SJSA1 (cell line): ENCODE measurements around the gene CAPS. TPM values are rescaled to one million over a fixed set of nuclear protein-coding genes. Genes with fewer than 3 reads are reported as not detected.
"Not testable (repeated sequence)": the region's sequence is repeated elsewhere in the genome, so short reads cannot be mapped to it uniquely, and the experiment has no call there.

ENCODE experiments used
- DNase-seq, 2 experiments: peaks; one replicate each; pipeline ENCODE4 v3.0.0-alpha.2; 2015 to 2020; ENCODE audit warnings: low spot score in 2 of 2, low read depth in 1 of 2
- H3K27ac ChIP-seq: fragments of 250-450 bp; sonication (Bioruptor Pico); 2 replicates; pipeline ENCODE4 v1.5.1; 2020; ENCODE audit warnings: mild to moderate bottlenecking, moderate library complexity
- H3K27me3 ChIP-seq: fragments of 250-450 bp; sonication (Bioruptor Pico); replicated peaks from 2 replicates; pipeline ENCODE4 v1.5.1; 2020; ENCODE audit warnings: mild to moderate bottlenecking, moderate library complexity
- H3K36me3 ChIP-seq: fragments of 250-450 bp; sonication (Bioruptor Pico); 2 replicates; pipeline ENCODE4 v1.5.1; 2020; ENCODE audit warnings: mild to moderate bottlenecking
- H3K4me1 ChIP-seq: fragments of 250-450 bp; sonication (Bioruptor Pico); replicated peaks from 2 replicates; pipeline ENCODE4 v1.6.1; 2021; ENCODE audit warnings: mild to moderate bottlenecking
- H3K4me3 ChIP-seq: fragments of 250-450 bp; sonication (Bioruptor Pico); 2 replicates; pipeline ENCODE4 v1.5.1; 2020; ENCODE audit warnings: mild to moderate bottlenecking
- H3K9me3 ChIP-seq: fragments of 250-450 bp; sonication (Bioruptor Pico); replicated peaks from 2 replicates; pipeline ENCODE4 v1.5.1; 2020; ENCODE audit warnings: mild to moderate bottlenecking
- total RNA-seq: library from RNA; depleted of rRNA; stranded (reverse); fragments of >200 nt; shearing (Covaris generic); gene quantifications from 2 replicates; pipeline ENCODE4 v1.2.3, GENCODE V29; 2014

Gene CAPS
- total RNA-seq, 1 experiment from 2014 or later = 1.4 TPM

GRCh38 chr19:5882421-5882968 is 31.6 kb upstream of the CAPS start:
- no peaks in the 10 kb centered on the region for H3K9me3 ChIP-seq
- H3K27me3 ChIP-seq = no peaks in the 10 kb centered on the region
- no peaks in the 10 kb centered on the region for H3K36me3 ChIP-seq
- no peak overlapping the region for H3K27ac ChIP-seq
- DNase-seq = peak in 1 of 2 experiments; percentile 45
- H3K4me3 ChIP-seq = no peak overlapping the region
- H3K4me1 ChIP-seq = peaks cover 68% of the 10 kb centered on the region

DNA sequence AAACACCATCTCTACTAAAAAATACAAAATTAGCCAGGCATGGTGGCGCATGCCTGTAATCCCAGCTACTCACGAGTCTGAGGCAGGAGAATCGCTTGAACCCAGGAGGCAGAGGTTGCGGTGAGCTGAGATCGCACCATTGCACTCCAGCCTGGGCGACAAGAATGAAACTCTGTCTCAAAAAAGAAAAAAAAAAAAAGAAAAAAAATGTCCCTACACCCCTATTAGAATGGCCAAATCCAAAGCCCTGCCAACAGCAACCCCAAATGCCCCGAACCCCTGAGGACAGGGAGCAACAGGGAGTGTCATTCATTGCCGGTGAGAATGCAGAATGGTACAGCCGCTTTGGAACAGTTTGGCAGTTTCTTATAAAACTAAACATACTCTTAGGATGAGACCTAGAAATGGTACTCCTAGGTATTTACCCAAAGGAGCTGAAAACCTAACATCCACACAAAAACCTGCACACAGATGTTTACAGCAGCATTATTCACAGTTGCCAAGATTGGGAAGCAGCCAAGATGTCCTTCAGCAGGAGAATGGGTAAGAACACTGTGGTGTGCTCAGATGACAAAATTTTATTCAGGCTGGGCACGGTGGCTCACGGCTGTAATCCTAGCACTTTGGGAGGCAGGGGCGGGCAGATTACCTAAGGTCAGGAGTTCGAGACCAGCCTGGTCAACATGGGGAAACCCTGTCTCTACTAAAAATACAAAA is 30.7 kb upstream of the CAPS start:
- not testable (repeated sequence) for H3K9me3 ChIP-seq, H3K27me3 ChIP-seq, H3K4me3 ChIP-seq, H3K36me3 ChIP-seq, H3K27ac ChIP-seq
- peaks cover 61% of the 10 kb centered on the region for H3K4me1 ChIP-seq
- peak; percentile 60 to 62 for DNase-seq

GRCh38 chr19:5884065-5884811 is 29.8 kb upstream of the CAPS start:
- not testable (repeated sequence) for H3K9me3 ChIP-seq, H3K27ac ChIP-seq, DNase-seq, H3K36me3 ChIP-seq, H3K4me3 ChIP-seq, H3K27me3 ChIP-seq
- peaks cover 64% of the 10 kb centered on the region for H3K4me1 ChIP-seq

GRCh38 chr19:5889288-5889971 is 24.6 kb upstream of the CAPS start:
- DNase-seq = peak; percentile 88 to 95
- Histone ChIP-seq H3K4me1 (peaks cover 45% of the 10 kb centered on the region), H3K9me3 (no peaks in the 10 kb centered on the region), H3K27me3 (no peaks in the 10 kb centered on the region), H3K4me3 (no peak overlapping the region), H3K27ac (peak overlapping the region; percentile 18), H3K36me3 (peaks cover 4% of the 10 kb centered on the region; the same call in 1 of the 2 replicates)

GRCh38 chr19:5890099-5890498 is 24.0 kb upstream of the CAPS start:
- H3K9me3 ChIP-seq = no peaks in the 10 kb centered on the region
- H3K27me3 ChIP-seq = no peaks in the 10 kb centered on the region
- peak overlapping the region; percentile 18 for H3K27ac ChIP-seq
- H3K36me3 ChIP-seq = peaks cover 11% of the 10 kb centered on the region
- DNase-seq = no peak
- peaks cover 44% of the 10 kb centered on the region for H3K4me1 ChIP-seq
- no peak overlapping the region for H3K4me3 ChIP-seq

DNA sequence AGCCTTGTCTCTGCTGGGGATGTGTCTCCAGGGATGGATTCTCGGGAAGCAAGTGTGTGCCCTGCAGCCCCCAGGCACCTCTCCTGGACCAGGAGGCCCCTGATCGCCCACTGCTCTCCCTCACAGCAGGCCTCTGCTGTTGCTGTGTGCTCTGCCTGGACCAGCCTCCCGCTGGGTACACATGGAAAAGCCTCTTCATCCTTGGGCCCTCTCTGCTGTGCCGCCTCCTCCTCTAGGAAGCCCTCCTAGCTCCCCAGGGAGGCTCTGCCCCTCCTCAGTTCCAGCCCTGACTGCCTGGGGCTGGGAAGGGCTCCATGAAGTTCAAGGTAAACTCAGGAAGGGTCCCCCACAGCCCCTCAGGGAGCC is 22.5 kb upstream of the CAPS start:
- Histone ChIP-seq H3K4me1 (peaks cover 36% of the 10 kb centered on the region), H3K27me3 (no peaks in the 10 kb centered on the region), H3K9me3 (no peaks in the 10 kb centered on the region), H3K36me3 (peaks cover 21% of the 10 kb centered on the region), H3K27ac (no peak overlapping the region), H3K4me3 (no peak overlapping the region)
- no peak for DNase-seq

DNA sequence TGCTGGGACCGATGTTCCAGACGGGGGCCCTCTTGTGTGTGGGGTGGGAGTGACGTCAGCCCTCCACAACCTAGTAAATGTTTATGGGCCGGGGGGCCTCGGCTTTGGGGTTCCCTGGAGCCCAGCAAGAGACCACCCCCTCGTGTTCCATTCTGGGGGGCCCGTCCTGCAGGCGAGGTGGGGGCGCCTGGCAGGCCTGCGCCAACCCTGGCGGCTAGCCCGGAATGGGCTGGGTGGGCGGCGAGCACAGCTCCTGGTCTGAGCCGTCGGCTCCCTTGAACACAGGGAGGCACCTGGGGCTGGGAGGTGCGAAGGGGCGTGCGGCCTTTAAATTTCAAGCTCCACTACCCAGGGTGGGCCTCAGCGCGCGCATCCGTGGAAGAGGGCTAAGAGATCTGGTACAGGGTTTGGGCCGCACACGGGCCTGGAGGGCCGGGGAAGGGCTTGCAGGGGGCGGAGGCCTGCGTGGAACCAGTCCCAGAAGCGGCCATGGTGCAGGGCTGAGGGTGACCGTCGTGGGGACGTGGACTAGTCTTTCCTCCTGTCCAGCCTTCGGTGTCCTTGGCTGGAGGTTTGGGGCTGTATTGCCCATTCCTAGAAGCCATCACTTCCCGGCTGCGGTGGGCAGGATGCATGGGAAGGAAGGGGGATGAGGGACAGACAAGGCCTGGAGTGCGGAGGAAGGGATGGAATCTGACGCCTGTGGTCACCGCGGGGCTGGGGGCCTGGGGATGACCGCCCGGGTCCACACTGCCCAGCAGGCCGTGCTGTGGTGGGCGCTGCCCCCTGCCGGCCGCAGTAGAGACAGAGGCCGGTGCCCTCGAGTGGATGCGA is 21.9 kb upstream of the CAPS start:
- Histone ChIP-seq H3K27ac (no peak overlapping the region), H3K4me3 (no peak overlapping the region), H3K36me3 (peaks cover 27% of the 10 kb centered on the region), H3K9me3 (no peaks in the 10 kb centered on the region), H3K4me1 (peaks cover 35% of the 10 kb centered on the region), H3K27me3 (no peaks in the 10 kb centered on the region)
- DNase-seq = peak; percentile 67 to 69

GRCh38 chr19:5892772-5893275 is 21.2 kb upstream of the CAPS start:
- Histone ChIP-seq H3K4me1 (peaks cover 35% of the 10 kb centered on the region), H3K27ac (no peak overlapping the region), H3K36me3 (peaks cover 27% of the 10 kb centered on the region), H3K4me3 (no peak overlapping the region), H3K9me3 (no peaks in the 10 kb centered on the region), H3K27me3 (no peaks in the 10 kb centered on the region)
- no peak for DNase-seq

- Histone ChIP-seq H3K27me3 (no peaks in the 10 kb centered on the region), H3K27ac (no peak overlapping the region)
Measured at GRCh38 chr19:5893296-5893903, 20.7 kb upstream of the CAPS start.

GRCh38 chr19:5893907-5894703 is 19.9 kb upstream of the CAPS start:
- Histone ChIP-seq H3K4me3 (no peak overlapping the region), H3K27ac (no peak overlapping the region), H3K9me3 (no peaks in the 10 kb centered on the region), H3K27me3 (no peaks in the 10 kb centered on the region), H3K4me1 (peaks cover 26% of the 10 kb centered on the region), H3K36me3 (peaks cover 29% of the 10 kb centered on the region)
- DNase-seq = peak in 1 of 2 experiments; percentile 30

More at GRCh38 chr19:5893296-5893903, 20.7 kb upstream of the CAPS start:
- Histone ChIP-seq H3K4me1 (peaks cover 33% of the 10 kb centered on the region), H3K36me3 (peaks cover 29% of the 10 kb centered on the region), H3K9me3 (no peaks in the 10 kb centered on the region), H3K4me3 (no peak overlapping the region)
- peak in 1 of 2 experiments; percentile 36 for DNase-seq

GRCh38 chr19:5894704-5895349 is 19.2 kb upstream of the CAPS start:
- Histone ChIP-seq H3K9me3 (no peaks in the 10 kb centered on the region), H3K4me1 (peaks cover 19% of the 10 kb centered on the region), H3K27me3 (no peaks in the 10 kb centered on the region), H3K36me3 (peaks cover 32% of the 10 kb centered on the region), H3K27ac (no peak overlapping the region), H3K4me3 (no peak overlapping the region)
- no peak for DNase-seq

DNA sequence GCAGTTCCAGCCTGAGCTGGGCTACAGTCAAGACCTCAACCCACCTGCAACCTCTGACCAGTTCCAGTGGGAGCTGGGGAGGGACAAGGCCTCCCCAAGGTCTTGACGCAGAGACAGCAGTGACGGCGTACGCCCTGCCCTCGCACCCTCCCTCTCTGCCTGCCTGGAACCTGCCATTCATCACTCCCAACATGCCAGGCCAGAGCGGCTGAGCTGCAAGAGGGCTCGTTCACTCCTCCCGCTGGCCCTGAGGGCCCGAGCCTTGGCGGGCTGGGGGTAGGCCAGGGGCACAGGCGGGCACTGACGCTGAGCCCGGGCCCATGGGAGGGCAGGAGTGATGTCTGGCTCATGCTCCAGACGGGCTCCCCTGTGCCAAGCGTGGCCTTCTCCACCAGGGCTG is 18.6 kb upstream of the CAPS start:
- Histone ChIP-seq H3K27ac (no peak overlapping the region), H3K9me3 (no peaks in the 10 kb centered on the region), H3K4me3 (no peak overlapping the region), H3K27me3 (no peaks in the 10 kb centered on the region), H3K36me3 (peaks cover 38% of the 10 kb centered on the region), H3K4me1 (peaks cover 13% of the 10 kb centered on the region)
- DNase-seq = no peak
